Right ventricle myocardium superior (tissue), 1 donor: ENCODE measurements around the gene IKBKG. TPM values are rescaled to one million over a fixed set of nuclear protein-coding genes. Genes with fewer than 3 reads are reported as not detected.
"Not testable (repeated sequence)": the region's sequence is repeated elsewhere in the genome, so short reads cannot be mapped to it uniquely, and the experiment has no call there.

Source experiments
- ATAC-seq: fragments of 200-7000 bp; cut with Tn5 transposase; one replicate; pipeline ENCODE4 v1.9.1; 2020; ENCODE audit warnings: mild to moderate bottlenecking; ENCODE audit not compliant: poor library complexity
- DNase-seq: peaks from one replicate; pipeline ENCODE4 v3.0.0-alpha.2; 2020
- intact Hi-C: fragments of 100-400 bp; cut with DNase I; formaldehyde crosslinking; loops from one replicate; pipeline ENCODE4 v1.11.2; 2022
- total RNA-seq: library from RNA; stranded (reverse); fragmentation: NEBNext Ultra II Directional; extraction: Animal tissue kit (Norgen Biotek cat#: 25700); gene quantifications from one replicate; pipeline ENCODE4 v1.2.1, GENCODE V29; 2021
- donor health status: DM: no; HTN: yes; CAD: no; lungs with severe emphysema.

Gene IKBKG
- total RNA-seq, 1 donor from 2014 or later: 15.6 TPM

DNA sequence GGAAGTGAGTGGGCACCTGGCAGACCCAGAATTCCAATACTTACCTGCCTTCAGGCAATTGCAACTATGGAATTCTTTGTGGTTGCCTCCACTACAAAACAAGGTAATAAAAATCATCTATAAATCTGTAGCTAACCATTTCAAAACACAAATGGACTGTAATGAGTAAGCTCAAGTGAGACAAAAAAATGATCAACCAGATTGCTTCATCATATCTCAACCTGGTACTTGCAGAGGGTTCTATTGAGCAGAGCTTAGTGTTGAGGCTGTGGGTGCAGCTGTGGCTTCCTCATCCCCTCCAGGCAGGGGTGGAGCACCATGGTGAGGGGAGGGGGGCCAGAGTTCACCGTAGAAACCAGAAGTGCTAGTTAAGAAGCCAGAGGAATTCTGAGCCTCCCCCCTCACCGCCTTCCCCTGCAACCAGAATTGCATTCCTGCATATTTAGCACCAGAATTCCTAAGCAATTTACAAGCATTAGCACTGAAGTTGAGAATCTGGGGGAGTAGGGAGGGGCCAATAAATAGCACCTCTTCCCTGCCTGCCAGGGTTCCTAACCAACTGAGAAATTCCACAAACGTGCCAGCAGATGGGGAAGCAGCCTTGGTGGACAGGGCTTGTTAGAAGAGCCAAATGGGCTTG, 49.0 kb downstream of the IKBKG start:
- DNase-seq (no peak), ATAC-seq (no peak)
- intact Hi-C loops: no loop called here

DNA sequence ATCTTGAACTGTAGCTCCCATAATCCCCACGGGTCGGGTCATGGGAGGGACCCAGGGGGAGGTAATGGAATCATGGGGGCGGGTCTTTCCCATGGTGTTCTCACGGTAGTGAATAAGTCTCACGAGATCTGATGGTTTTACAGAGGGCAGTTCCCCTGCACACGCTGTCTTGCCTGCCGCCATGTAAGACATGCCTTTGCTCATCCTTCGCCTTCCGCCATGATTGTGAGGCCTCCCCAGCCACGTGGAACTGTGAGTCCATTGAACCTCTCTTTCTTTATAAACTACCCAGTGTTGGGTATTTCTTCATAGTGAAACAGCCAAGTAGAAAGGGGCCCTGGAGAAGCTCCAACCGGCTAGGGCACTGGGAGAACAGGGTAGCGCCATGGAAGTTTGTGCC, 49.8 kb downstream of the IKBKG start:
- intact Hi-C loops: no loop called here
- ATAC-seq: no peak
- no peak for DNase-seq

DNA sequence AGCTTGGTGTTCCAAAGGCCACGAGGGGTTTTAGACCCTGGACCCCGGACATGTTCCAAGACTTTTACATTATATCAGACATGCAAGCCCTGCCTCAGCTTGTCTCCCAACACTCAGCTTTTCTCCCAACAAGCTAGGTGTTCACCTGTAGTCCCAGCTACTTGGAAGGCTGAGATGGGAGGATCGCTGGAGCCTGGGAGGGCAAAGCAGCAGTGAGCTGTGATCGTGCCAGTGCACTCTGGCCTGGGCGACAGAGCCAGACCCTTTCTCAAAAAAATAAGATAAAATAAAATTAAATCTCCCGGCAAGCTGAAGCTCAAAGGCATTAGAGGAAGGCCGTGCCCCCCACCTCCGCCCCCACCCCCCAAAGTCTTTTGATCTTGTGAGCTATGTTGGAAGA, 51.2 kb downstream of the IKBKG start:
- intact Hi-C loops: no loop called here
- no peak for DNase-seq
- no peak for ATAC-seq

DNA sequence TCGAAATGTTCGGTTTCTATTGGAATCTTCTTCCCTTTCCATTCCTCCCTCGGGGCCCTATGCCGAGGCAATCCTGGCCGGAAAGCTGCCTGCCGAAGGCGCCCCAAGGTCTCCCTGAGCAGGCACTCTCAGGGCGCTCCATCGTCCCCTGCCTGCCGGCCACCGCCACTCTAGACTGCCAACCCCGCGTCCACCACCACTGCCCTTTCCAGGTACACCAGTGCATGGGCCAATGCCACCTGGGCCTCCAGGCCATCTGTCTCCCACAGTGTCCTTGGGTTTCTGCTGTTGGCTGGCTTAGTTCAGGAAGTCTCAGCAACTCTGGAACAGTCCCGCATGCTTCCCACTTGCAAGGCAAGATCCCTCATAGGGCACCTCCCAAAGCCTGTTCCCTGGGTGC, 52.1 kb downstream of the IKBKG start:
- DNase-seq (no peak), ATAC-seq (no peak)
- intact Hi-C loops: no loop called here

DNA sequence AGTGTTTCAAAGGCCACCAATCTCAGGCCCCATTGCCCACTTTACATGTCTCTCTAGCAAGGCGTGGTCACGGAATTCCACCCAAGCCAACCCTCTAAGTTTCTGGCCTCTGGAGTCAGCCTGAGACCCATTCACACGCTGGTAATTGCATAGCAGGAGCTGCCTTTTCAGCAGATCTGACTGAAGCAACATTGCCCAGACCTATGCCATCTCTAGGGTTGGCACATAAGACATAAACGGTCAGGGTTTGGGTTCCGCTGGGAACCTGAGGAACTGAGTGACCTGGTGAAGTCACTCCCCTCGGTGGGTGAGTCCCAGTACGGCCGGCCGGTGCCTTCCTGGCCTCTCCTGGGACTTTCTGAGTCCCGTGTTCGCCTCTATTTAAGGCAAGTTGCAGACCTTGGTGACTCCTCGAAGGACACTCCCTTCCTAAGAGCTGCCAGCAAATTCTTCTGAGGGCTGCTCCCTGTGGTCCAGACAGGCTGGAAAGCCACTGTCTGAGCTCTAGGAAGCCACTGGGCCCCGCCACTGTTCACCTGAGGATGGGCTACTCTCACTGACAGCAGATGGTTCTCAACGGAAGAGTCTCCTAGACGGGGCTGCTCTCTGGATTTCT, 53.4 kb downstream of the IKBKG start:
- no peak for DNase-seq
- ATAC-seq: no peak
- intact Hi-C loops: no loop called here

DNA sequence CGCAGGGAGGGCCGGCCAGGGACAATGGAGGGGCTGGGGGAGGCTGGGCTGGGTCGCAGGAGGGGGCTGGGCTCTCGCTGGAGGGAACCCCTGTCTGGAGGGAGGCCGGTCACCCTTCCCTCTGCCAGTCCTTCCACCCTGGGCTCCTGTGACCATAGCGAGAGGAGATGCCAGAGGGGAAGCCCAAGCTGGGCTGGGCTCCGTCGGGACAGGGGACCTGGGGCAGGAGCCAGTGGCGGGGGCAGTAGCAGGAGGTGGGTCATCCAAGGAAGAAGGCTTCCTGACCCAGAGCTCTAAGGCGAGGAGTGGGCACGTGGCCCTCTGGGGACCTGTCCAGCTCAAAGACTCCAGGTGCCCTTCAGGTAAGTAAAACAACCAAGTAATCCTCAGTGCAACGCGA, 54.8 kb downstream of the IKBKG start:
- DNase-seq: no peak
- intact Hi-C loops: no loop called here

DNA sequence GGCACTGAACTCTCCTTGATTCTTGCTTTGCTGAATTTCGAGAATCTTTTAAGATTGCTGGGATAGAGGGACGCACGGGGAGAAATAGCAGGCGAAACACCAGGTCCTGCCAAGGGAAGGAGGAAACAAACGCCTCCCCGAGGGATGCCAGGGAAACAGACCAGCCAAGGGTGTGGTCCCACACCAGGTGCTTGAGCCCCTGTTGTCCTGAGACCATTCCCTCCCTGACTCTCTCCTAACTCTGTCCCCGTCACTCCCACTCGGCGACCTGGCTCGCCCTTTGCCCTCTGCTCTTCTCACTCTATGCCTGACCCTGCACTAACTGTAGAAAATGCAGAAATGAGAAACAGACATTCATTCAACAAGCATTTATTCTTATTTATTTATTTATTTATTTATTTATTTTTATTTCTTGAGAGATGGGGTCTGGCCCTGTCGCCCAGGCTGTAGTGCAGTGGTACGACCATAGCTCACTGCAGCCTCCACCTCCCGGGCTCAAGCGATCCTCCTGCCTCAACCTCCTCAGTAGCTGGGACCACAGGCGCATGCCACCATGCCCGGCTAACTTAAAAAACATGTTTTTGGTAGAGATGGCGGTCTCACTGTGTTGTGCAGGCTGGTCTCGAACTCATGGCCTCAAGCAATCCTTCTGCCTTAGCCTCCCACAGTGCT, 55.5 kb downstream of the IKBKG start:
- intact Hi-C loops: no loop called here
- no peak for DNase-seq
- ATAC-seq: no peak

More for the DNA sequence above, 54.8 kb downstream of the IKBKG start:
- ATAC-seq: no peak

DNA sequence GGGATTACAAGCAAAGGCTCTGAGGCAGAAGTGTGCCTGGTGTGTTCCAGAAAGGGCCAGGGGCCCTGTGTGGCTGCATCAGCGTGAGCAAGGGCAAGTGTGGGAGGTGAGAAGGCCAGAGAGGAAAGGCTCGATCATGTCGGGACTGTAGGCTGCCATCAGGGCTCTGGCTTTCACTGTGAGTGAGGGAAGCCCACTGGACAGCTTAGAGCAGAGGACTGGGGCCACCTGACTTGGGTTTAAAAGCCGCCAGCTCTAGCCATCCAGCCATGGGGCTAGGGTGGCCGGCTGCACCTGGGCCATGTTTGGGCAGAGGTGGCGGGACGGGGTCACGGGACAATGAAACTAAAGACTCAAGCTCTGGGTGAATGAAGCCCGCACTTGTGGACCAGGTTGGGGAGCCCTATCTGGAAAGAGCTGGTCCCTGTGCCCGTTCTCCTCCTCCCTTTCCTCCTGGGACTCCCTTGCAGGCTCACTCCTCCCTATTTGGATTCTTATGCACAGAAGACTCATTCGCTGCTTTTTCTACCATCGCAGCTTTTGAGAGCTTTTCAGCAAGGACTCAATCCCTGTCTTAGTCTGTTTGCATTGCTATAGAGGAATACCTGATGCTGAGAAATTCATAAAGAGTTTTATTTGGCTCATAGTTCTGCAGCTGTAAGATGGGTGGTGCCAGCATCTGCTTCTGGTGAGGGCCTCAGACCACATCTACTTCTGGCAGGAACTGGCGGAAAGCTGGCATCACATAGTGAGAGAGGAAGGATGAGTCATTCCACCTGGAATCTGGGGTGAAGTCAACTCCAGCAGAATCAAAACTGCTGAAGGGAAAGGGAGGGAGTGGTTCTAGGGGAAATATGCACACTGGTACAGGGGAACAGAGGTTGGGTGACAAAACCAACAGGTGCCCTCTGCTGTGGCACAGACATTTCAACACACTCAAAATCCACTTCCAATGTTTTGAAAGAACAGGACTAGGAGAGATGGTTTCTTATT, 56.3 kb downstream of the IKBKG start:
- intact Hi-C loops: no loop called here
- DNase-seq (no peak), ATAC-seq (no peak)

DNA sequence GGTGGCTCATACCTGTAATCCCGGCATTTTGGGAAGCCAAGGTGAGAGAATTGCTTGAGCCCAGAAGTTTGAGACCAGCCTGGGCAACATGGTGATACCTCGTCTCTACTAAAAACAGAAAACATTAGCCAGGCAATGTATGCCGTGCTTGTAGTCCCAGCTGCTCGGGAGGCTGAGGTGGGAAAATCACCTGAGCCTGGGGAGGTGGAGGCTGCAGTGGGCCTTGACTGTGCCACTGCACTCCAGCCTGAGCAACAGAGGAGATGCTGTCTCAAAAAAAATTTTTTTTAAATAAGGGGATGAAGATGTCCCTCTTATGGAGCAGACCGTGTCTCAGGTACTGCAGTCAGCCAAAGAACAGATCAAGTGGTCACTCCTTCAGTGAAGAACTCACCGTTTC, 58.1 kb downstream of the IKBKG start:
- DNase-seq (no peak), ATAC-seq (no peak)
- intact Hi-C loops: no loop called here

DNA sequence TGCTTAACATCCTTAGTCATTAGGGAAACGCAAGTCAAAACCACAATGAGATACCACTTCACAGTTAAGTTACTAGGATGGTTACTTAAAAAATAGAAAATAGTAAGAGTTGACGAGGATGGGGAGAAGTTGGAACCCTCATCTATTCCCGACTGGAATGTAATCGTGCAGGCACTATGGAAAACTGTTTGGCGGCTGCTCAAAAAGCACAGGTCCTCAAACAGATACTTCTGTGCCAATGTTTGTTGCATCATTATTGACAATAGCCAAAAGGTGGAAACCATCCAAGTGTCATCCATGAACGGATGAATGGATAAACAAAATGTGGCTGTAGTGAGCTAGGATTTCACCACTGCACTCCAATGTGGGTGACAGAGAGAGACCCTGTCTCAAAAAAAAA, 60.0 kb downstream of the IKBKG start:
- intact Hi-C loops: no loop called here
- no peak for DNase-seq
- ATAC-seq: no peak

DNA sequence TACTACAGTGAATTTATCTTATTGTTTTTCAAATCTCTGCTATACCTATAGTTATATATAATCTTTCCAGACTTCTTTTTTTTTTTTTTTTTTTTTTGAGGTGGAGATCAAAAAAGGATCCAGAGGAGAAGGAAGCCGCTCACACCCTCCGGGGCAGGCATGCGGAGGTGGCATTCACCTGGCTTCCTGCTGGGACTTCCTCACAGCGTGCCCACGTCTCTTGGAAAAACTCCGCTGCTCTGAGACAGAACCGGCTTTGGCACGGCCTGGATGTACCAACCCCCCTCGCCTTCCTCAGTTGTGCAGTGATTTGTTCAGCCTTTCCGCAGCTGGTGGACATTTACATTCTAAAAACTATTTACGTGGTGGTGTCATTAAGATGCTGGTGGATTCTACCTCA, 60.6 kb downstream of the IKBKG start:
- ATAC-seq, DNase-seq: not testable (repeated sequence)

DNA sequence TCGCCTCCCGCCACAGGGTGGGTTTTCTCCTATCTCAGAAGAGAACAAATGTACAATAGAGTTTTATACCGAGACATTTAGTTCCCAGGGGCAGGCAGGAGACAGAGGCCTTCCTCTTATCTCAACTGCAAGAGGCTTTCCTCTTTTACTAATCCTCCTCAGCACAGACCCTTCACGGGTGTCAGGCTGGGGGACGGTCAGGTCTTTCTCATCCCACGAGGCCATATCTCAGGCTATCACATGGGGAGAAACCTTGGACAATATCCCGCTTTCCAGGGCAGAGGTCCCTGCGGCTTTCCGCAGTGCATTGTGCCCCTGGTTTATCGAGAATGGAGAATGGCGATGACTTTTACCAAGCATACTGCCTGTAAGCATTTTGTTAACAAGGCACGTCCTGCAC, 61.4 kb downstream of the IKBKG start:
- DNase-seq, ATAC-seq, intact Hi-C loops: not testable (repeated sequence)

More for the DNA sequence above, 60.6 kb downstream of the IKBKG start:
- intact Hi-C loops: not testable (repeated sequence)

DNA sequence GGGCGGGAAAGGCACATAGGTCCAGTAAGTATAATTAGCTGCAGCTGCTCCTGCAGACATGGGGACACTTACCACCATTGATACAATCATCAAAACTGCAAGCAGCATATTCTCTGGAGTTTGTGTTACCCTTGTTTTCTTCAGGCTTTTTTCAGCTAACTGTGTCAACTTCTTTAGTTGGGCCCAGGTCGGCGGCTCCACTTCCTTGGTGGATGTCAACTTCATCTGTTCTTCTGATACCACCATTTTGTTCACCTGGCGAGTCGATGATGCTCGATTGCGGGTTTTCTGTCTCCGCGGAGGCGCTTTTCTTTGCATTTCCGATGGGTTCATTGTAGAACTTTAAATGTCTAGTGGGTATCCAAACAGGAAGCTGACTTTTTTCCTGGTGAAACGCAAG, 63.7 kb downstream of the IKBKG start:
- DNase-seq, intact Hi-C loops, ATAC-seq: not testable (repeated sequence)

DNA sequence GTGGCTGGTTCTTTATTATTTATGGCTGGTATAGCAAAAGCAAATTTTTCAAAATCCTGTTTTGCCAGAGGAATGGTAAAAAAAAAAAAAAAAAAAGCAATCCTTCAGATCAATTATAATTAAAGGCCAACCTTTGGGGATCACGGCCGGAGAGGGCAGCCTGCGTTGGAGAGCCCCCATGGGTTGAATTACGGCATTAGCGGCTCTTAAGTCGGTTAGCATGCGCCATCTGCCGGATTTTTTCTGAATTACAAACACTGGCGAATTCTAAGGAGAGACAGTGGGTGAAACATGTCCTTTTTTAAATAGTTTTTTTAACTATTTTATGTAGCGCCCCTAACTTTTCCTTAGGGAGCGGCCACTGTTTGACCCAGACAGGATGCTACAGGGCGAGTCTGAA, 66.2 kb downstream of the IKBKG start:
- ATAC-seq, DNase-seq, intact Hi-C loops: not testable (repeated sequence)

Other genes with a start within 250 kb of the IKBKG start
- gene FLNA, start 173.0 kb upstream of the IKBKG start, total RNA-seq: 216 TPM
- 49.2 TPM for gene EMD, start 168.3 kb upstream of the IKBKG start, total RNA-seq
- 2,020 TPM for gene RPL10, start 149.2 kb upstream of the IKBKG start, total RNA-seq
- 57.7 TPM for gene DNASE1L1, start 138.4 kb upstream of the IKBKG start, total RNA-seq
- 36.1 TPM for gene TAFAZZIN, start 136.1 kb upstream of the IKBKG start, total RNA-seq
- gene ATP6AP1, start 118.9 kb upstream of the IKBKG start, total RNA-seq: 74.8 TPM
- 70.3 TPM for gene GDI1, start 110.5 kb upstream of the IKBKG start, total RNA-seq
- gene FAM50A, start 103.5 kb upstream of the IKBKG start, total RNA-seq: 45.6 TPM
- 15.0 TPM for gene PLXNA3, start 89.3 kb upstream of the IKBKG start, total RNA-seq
- gene LAGE3, start 68.3 kb upstream of the IKBKG start, total RNA-seq: 18.0 TPM
- 54.7 TPM for gene UBL4A, start 61.0 kb upstream of the IKBKG start, total RNA-seq
- gene SLC10A3, start 57.0 kb upstream of the IKBKG start, total RNA-seq: 11.1 TPM
- gene FAM3A, start 31.4 kb upstream of the IKBKG start, total RNA-seq: 51.3 TPM
- gene G6PD, start 774 bp upstream of the IKBKG start, total RNA-seq: 9.3 TPM
- gene CTAG1A, start 37.5 kb downstream of the IKBKG start, total RNA-seq: not detected
- gene CTAG1B, start 71.7 kb downstream of the IKBKG start, total RNA-seq: not detected
- not detected for gene CTAG2, start 106.0 kb downstream of the IKBKG start, total RNA-seq
- gene GAB3, start 203.5 kb downstream of the IKBKG start, total RNA-seq: 11.9 TPM
- gene DKC1, start 215.2 kb downstream of the IKBKG start, total RNA-seq: 21.2 TPM